Hematopoietic multipotent progenitor cell treated with erythropoietin and hydrocortisone succinate and interleukin-3 and kit ligand, for 6 days (in vitro differentiated cells): ENCODE results near the gene PYROXD2.
A peak's percentile ranks its signal among the peaks of the same experiment; 100 is the strongest.
"Not testable (repeated sequence)": the region's sequence is repeated elsewhere in the genome, so short reads cannot be mapped to it uniquely, and the experiment has no call there.

Source experiments
- DNase-seq: peaks from one replicate; pipeline ENCODE4 v3.0.0-alpha.2; 2015

Gene PYROXD2

DNA sequence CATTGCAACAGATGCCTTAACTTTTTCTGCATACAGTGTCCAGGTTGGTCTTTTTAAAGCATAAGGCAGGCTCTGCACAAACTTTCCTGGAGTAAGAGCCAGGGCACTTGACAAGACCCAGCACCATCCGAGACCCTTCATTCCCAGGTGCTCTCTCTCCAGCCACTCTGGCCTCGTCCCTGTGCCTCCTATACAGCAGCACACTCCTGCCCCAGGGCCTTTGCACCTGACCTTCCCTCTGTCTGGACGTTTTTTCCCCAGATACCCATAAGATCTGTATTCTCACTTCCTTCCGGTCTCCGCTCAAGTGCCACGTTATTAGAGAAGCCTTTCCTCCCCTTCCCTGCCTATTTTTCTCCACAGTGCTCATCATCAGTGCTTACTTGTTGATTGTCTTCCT is 25.6 kb downstream of the PYROXD2 start:
- DNase-seq, result no peak

DNA sequence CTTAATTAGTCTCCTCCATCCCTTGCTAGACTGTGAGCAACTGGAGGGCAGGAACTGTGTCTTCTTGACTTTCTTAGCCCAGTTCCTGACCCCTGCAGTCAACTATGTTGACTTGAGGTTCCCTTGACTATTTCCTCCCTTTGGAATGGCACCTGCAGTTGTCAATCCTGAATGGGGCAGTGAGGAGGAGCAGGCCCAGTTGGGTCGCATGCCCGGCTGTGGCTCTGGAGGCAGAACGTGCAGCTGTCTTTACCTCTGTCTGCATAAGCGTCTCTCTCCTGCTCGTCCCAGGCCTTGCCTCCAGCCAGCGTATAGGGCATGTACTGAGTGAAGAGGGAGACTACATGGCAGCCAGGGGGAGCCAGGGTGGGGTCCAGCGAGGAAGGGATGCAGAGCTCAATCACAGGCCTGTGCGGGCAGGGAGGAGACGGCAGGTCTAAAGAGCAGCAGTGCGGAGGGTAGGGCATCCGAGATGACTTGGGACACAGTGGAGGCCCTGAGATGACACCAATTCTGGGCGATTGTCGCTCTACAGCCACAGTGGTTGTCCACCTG is 26.8 kb downstream of the PYROXD2 start:
- peak; percentile 31 for DNase-seq

DNA sequence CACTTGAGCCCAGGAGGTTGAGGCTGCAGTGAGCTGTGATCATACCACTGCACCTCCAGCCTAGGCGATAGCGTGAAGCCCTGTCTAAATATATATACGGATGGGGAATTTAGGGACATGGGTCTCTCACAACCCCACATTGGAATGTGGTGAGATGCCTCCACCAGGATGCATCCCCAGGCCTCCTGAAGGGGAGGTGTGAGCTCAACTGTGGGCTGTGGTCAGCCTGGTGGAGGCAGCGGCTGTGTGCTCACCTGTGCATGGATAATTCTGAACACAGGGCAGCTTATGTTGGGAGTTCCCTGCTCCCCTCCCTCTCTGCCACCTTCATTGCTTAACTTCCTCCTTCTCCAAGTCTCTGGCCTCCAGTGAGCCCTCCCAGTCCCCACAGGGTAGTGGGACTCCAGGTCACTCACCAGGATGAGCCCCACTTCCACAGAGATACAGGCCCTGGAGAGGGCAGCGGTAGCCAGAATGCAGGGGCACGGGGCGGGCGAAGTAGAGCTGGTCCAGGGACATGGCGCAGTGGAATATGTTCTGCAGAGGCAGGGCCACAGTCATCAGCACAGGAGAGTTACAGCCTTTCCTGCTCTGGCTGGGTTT is 30.4 kb downstream of the PYROXD2 start:
- DNase-seq, result no peak

DNA sequence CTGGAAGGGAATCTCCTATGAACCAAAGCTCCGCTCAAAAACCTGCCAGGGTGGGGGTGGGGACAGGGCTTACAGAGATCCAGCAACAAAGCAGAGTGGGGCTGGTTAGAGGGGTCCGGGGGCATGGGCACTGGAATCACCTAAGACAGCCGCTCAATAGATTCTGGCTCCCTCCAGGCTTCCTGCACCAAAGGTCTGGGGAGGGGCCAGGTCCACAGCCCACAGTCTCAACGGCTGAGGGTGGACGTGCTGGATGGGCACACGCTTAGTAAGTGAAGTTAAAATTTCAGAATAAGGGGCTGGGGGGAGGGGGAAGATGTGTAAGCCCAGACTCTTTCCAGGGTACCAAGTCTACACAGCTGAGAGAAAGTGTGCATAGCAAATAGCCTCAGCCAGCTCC is 31.1 kb downstream of the PYROXD2 start:
- DNase-seq, result no peak

DNA sequence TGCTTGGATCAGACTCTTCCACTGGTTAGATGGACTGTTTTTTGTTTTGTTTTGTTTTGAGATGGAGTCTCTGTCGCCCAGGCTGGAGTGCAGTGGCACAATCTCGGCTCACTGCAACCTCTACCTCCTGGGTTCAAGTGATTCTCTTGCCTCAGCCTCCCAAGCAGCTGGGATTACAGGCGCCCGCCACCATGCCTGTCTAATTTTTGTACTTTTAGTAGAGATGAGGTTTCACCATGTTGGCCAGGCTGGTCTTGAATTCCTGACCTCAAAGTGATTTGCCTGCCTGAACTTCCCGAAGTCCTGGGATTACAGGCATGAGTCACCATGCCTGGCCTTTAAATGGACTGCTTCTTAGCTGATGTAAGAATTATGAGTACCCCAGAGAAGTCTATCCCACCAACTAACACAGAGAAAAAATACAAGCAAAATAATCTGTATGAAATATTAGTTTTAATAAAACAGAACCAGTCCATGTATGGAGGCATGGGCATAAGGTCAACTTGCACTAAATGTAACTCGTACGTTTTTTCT is 31.8 kb downstream of the PYROXD2 start:
- not testable (repeated sequence) for DNase-seq

DNA sequence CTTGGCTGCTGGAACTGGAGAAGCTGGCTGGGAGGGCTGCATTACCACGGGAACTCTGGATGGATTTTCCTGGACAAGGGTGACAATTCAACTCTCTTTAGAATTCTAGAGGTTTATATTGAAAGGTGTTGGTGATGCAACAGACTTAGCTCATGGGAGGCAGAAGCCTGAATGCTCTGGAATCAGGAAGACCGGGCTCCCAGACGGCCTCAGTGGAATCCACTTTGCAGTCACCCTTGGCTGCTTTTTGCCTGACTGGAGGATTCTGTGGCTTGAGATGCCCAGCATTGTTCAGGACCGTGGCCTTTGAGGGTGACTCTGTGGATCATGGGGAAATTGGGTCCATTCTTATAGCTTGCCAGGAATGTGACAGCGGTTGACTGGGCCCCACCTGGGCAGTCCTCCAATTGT is 32.3 kb downstream of the PYROXD2 start:
- no peak for DNase-seq

DNA sequence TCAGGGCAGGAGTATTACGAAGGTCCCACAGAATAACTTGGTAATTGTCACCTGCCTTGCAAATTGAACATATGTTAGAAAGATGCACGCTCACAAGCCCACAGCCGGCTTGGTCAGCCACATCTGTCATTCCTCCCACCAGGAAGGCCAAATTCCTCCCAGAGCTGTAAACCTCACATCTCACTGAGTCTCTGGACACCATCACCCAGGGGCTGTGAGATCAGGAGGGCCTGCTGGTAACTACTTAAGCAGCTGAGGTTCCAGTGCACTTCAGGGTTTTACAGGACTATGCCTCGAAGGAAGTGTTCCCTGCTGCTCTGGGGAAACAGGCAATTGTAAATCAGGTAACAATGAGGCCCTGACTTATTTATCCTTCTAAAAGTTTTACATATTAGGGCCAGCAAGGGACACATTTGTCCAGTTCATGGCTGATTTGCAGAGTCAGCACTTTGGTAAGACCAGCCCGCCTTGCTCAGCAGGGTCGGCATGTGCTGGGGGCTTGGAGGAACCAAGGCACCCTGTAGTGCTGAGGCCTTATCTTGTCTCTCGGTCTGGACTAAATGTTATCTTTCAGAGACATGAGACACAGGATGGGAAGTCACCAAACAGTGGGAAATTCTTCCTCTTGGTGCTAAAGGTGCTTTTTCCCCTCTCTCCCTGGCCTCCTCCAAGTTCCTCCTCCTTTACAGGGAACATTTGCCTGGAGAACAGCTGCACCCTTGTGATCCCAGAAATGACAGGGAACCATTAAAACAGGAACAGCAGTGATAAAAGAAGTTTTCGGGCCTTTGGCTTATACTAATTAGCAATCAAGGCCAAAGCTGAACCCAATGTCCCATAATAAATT is 34.3 kb downstream of the PYROXD2 start:
- peak; percentile 13 for DNase-seq

DNA sequence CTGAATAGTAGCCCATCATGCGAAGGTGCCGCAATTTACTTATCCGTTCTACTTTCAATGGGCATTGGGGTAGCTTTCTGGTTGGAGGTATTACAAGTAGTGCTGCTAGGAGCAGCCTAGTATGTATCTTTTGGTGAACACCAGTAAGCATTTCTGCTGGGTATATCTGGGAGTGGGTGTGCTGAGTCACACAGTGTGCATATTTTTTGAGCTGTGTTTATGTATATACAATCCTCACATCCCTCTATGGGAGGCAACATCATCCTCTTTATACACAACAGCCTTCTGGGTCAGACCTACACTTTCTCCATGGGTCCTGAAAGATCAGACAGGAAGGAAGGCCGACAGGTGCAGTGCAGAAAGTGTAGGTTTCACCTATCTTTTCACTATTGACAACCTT is 36.3 kb downstream of the PYROXD2 start:
- no peak for DNase-seq

DNA sequence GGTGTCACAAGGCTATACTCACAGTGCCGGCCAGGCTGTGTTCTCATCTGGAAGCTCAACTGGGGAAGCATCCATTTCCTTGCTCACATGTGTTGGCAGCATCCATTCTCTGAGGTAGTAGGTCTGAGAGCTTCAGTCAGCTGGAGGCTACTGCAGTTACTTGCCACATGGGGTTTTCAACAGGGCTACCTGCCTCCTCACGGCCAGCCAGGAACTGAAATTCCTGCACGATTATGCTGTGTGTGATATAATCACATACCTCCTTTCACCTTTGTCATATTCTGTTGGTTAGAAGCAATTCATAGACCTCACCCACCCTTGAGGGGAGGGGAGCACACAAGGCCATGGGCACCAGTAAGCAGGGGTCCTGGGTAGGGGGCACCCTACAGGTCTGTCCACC is 37.4 kb downstream of the PYROXD2 start:
- DNase-seq, result no peak

DNA sequence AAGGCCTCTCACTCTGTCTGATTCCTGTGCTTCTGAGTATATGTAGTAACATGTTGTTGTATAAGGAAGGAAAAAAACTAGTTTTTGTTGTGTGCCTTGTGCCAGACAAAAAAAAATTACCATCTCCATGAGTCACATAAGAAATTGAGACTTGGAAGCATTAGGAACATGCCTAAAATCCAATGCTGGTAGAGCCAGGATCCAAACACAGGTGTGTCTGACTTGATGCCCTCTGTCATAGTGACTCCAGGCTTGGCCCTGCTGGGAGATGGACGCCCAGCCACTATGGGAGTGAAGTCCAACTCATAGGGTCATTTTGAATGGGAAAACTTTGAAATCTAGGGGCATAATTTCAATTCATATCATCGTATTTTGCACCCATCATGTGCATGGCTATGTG is 38.0 kb downstream of the PYROXD2 start:
- no peak for DNase-seq

DNA sequence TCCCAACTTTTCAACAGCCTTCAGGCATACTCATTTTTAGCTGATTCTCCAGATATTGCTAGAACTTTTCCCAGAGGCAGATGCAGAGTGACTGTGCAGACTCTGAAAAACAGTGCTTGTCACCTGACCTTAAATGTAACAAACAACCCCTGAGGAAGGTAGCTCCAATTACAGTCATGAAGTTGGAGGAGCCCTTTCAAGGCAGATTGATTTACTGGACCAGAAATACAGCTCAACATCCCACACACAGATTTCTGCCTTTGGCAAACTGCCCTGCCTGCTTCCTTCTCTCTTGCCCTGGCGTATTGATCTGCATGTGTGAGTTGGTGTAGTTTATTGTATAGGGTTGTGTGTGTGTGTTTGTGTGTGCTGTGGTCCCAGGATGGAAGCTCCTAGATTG is 38.5 kb downstream of the PYROXD2 start:
- no peak for DNase-seq

DNA sequence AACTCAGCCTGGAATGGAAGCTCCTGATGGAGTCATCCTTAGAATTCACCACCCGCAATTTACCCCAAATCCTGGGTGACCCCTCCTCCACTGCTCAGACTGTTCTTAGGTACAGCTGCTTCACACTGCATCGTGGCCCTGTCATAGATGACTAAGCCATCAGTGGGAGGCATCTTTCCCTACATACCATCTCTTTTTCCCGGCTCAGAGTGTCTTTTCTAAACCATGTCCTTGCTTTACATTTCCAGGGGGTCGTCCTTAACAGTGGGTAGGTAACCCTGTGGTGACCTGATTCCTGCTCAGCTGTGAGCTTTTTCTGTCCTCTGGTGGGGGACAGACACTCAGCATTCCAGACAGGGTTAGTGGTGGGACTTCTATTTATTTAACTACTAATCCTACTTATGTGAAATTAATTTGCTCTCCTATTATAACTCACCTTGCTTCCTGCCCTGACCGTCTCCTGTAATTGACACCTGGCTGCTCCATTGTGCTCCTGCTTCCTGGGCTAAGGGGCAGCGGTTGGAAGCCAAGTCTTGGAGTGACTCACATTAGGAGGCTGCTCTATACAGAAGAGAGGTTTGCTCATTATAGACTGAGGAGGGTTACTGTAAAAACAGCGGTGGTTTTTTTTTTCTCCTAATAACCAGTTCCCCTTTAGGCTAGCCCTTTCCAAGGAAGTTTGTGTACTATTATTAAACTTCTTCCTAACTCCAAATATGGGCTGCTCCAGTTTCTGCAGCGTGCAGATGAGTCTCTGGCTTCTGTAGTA is 40.6 kb downstream of the PYROXD2 start:
- DNase-seq, result no peak

DNA sequence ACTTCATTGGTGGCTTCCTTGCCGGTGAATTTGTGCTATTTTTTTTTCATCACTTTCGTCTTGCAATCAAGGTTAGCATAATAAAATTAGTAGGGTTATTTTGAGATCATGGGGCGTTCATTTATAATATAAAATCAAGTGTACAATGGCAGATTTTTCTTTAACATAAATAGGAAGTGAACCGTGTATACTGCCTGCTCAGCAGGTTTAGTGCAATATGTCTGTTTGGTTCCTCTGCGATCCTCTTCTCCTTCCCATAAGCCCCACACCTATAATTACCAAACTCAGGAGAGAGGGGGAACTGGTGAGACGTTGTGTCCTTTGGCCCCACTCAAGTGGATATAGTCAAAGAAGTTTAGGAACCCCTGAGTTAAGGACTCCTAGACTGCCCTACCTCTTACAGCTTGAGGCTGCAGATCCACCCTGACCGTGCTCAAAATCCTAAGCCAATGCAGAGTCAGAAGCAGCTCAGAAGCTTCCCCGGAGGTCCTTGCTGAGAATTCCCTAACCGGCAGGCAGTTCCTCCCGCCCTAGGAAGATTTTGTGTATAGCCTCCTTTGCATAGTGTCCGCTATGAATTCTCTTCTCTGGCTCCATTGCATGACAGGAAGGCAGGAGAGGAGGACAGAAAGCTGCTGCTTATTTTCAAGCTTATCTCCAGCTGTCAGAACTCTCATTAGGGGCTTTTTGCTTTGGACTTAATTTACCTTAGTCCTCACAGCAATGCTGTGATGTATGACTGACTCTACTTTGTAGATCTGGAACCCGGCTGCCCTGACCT is 41.5 kb downstream of the PYROXD2 start:
- no peak for DNase-seq

DNA sequence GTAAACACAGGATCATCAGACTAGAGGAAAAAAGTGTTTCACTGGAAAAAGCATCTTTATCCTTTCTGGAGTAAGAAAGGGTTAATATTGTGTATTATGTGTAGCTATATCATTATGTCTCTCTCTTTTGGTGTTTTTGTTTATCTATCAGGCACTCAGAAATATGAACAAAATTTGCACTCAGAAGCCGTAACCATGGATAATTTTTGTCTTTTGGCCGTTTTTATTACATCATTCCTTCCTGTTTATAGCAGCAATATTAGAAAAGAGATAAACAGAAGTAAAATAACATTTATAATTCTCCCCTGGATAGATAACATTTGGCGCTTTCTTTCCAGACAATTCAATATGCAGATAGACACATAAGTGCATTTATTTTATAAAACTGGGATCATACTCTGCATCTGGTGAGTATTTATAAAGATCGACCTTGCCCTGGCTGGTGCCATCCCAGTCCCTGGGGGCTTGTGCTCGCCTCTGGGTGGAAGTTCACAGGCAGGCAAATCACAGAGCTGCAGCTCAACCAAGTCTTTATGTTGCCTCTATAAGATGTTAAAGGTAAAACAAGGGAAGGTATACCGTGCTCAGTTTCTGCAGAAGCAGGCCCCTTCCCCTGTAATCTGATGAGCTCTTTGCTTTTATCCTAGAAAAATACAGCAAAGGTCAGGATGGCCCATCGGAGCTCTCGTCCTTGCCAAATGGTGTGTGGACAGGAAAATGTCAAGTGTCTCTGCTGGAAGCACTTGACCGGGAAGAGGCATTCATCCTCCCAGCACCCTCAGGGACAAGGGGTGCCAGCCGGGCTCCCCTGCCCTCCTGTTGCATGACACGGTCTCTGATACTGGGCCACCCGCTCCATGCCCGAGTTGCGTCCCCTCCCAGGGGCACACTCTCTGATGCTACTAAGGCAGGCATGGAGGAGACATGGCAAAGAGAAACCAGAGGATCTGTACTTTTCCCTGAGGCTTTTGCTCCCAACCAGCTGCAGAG is 43.9 kb downstream of the PYROXD2 start:
- DNase-seq, result no peak

DNA sequence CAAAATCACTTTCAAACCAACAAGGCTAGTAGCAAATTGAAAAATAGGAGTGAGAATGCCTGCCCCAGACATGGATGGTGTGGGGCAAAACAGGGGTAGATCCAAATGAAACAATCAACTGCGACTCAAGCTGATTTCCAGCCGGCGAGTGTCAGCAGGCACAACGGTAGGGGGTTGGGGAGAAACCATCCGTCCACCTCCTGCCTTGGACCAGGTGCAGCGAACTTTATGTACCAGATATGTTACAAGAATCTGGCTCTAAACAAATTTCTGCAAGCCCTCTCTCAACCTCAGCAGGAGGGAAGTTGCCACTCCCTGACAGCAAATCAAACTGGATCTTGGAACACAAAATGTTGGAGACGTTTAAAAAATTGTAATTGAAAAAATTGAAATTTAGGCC is 45.2 kb downstream of the PYROXD2 start:
- no peak for DNase-seq

DNA sequence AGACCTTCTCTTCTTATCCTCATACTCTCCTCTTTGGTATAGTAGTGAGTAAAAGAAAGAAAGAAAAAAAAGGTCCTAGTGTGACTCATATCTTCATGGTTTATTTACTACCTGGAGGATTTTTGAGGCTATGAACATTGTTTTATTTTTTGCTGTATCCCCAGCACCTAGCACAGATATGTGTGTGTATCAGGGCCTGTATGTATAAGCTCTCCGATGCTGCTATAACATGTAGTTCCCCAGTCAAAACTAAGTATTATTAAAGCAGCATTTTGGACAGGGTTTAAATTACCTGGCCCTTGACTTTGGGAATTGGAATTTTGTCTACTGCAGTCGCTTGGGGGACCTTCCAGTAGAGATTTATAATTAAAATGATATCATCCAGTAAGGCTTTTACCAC is 46.3 kb downstream of the PYROXD2 start:
- DNase-seq, result no peak

DNA sequence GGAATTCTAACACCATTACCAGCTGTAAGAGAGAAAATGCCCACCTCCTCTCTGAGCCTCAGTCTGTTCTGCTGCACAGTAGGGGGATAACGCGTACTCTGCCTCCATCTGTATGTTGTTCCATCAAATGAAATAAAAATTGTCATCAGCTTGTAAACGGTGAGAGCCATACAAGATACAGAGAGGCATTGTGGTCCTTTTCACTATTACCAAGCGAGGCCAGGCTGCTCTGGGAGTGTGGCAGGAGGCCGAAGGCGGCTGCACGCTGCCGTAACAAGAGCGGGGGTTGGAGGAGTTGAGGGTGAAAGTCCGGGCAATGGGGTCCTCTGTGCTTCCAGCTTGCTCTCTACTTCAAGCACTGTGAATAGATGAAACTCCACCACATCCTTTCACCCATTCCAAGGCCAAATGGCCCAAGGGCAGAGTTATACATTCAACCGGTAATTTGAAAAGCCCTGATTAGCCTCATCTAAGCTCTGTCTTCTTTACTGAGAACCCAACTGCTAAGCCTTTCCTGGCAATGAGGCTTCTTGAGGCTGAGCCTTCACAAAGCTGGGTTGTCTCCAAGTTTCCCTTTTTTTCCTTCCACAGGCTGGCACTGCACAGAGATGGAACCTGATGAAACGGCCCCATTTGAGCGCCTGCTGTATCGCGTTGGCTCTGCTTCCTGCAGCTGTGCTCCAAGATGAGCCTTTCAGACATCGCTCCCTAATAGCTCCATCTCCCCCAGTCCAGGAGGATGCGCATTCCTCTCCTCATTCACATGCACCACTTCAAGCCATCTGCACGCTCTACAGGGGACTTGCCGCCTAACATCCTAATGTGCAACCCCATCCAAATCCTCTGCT is 47.2 kb downstream of the PYROXD2 start:
- DNase-seq, result no peak

DNA sequence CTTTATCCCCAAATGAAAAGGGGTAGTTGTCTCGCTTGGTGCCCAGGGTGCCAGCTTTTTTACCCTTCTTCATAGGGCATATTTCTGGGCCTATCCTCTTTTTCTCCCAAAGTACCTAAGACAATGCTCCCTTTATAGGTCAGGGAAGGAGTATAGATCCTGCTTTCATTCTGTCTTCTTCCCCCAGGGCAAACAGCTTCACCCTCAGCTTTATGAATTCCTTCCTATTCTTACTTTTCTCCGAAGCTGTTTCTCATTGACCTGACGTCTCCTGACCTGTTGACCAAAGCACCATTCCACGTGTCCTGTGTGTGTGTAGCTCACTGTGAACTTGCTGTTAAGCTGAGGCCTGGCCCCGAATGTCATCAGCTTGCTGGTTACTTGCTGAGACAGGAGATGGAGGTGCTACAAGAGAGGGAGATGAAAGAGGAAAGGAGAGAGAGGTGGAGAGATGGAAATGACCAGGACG is 48.9 kb downstream of the PYROXD2 start:
- no peak for DNase-seq

DNA sequence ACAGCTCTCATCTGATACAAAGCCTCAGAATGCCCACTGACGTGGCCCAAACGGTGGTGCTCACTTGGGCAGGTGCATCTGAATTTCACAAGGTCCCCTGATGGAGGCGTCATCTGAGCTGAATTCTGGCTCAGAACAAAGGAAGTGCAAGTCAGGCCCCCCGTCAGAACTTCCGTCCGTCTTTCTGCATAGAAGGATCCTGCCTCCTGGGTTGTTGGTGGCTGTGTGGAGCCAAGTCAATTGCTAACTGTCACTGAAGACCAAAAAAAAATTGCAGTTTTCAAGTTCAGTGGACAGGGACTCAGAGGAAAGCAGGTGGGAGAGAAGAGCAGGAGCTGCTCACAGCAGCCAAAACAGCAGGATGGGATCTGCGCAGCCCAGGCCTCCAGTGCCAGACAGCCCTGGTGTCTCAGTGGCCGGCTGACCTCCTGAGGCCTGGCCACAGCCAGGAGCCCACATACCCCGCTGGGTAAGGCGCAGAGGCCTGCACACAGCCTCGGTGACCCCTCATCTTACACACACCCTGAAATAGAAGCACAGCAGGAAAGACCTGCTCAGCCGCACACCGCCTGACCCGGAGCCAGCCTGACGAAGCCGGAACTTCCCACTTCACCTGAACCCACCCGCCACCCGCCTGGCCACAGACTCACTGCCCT is 49.4 kb downstream of the PYROXD2 start:
- no peak for DNase-seq
